SK-MEL-5 (cell line): ENCODE results near the gene TSSK3. TPM values are rescaled to one million over a fixed set of nuclear protein-coding genes. Genes with fewer than 3 reads are reported as not detected.

Experiments used
- DNase-seq: peaks from one replicate; pipeline ENCODE4 v3.0.0-alpha.2; 2016; ENCODE audit warnings: low read depth, low spot score
- in situ Hi-C: cut with HindIII; loops from 2 replicates; pipeline ENCODE4 v1.10.0; 2016; ENCODE audit warnings: low sequenced_read_pairs, high pct_unique_total_duplicates, low pct_unique_long_range_greater_than_20kb
- polyA plus RNA-seq, 2 experiments: library from polyadenylated mRNA; depleted of rRNA; stranded (reverse); fragments of >200 nt; gene quantifications; 2 replicates each; pipeline ENCODE4 v1.2.3, GENCODE V29; 2015
- total RNA-seq: library from RNA; depleted of rRNA; stranded (reverse); fragments of >200 nt; shearing (Covaris generic); gene quantifications from 2 replicates; pipeline ENCODE4 v1.2.3, GENCODE V29; 2014; rRNA removed

The TSSK3 gene
- 0.32 and 2.6 TPM in 2 replicates for total RNA-seq
- 0.33 and 0.46 TPM in 2 replicates for polyA plus RNA-seq (2015; cell fraction: cytosol; rRNA removed)
- 11.3 and 15.3 TPM in 2 replicates for polyA plus RNA-seq (2015; cell fraction: nucleus; rRNA removed)

- DNase-seq, result no peak
- in situ Hi-C loops, result no loop called here
These were observed at the start of gene TSSK3, which contains the start of gene FAM229A for GRCh38 chr1:32362474-32363313. Gene TSSK3, plus strand, starts transcription at chr1:32362539. Its CDS starts 163 bp downstream, at chr1:32362702. Gene FAM229A, minus strand, starts transcription at chr1:32362485. Its CDS starts 394 bp downstream, at chr1:32362091.

GRCh38 chr1:32316903-32317277 is 45.4 kb upstream of the TSSK3 start:
- in situ Hi-C loops, result no loop called here
- no peak for DNase-seq

GRCh38 chr1:32318127-32318869 is 44.0 kb upstream of the TSSK3 start:
- no peak for DNase-seq
- in situ Hi-C loops, result no loop called here

GRCh38 chr1:32321712-32322291 is 40.5 kb upstream of the TSSK3 start:
- DNase-seq, result no peak
- in situ Hi-C loops, result no loop called here

- in situ Hi-C loops, result no loop called here
- no peak for DNase-seq
These were observed 35.1 kb upstream of the TSSK3 start for GRCh38 chr1:32327204-32327603.

GRCh38 chr1:32329931-32330466 is 32.3 kb upstream of the TSSK3 start:
- in situ Hi-C loops, result no loop called here
- no peak for DNase-seq

GRCh38 chr1:32330558-32331151 is 31.7 kb upstream of the TSSK3 start:
- no peak for DNase-seq
- in situ Hi-C loops, result no loop called here

GRCh38 chr1:32331549-32331948 is 30.8 kb upstream of the TSSK3 start:
- no peak for DNase-seq
- in situ Hi-C loops, result no loop called here

GRCh38 chr1:32332290-32333079 is 29.9 kb upstream of the TSSK3 start:
- DNase-seq, result no peak
- in situ Hi-C loops, result no loop called here

GRCh38 chr1:32333251-32333963 is 28.9 kb upstream of the TSSK3 start:
- in situ Hi-C loops, result no loop called here
- DNase-seq, result no peak

GRCh38 chr1:32334274-32334861 is 28.0 kb upstream of the TSSK3 start:
- in situ Hi-C loops, result no loop called here
- no peak for DNase-seq

GRCh38 chr1:32334864-32335534 is 27.3 kb upstream of the TSSK3 start:
- DNase-seq, result peak; percentile 32
- in situ Hi-C loops, result no loop called here

- DNase-seq, result no peak
- in situ Hi-C loops, result no loop called here
These were observed 26.9 kb upstream of the TSSK3 start for GRCh38 chr1:32335535-32335789.

- peak; percentile 62 for DNase-seq
- in situ Hi-C loops, result no loop called here
These were observed 26.3 kb upstream of the TSSK3 start, which contains the start of gene MARCKSL1 for GRCh38 chr1:32335790-32336590. Gene MARCKSL1, minus strand, starts transcription at chr1:32336233. Its CDS starts 200 bp downstream, at chr1:32336033.

- in situ Hi-C loops, result no loop called here
- DNase-seq, result no peak
These were observed 25.8 kb upstream of the TSSK3 start for GRCh38 chr1:32336591-32336932.
